Uterus (tissue), 4 donors: ENCODE data around the gene GID4. TPM values are rescaled to one million over a fixed set of nuclear protein-coding genes. Genes with fewer than 3 reads are reported as not detected.

Source experiments
- DNase-seq, 2 donors: peaks; one replicate each; pipeline ENCODE4 v3.0.0-alpha.2; 2019 to 2020
- H3K27ac ChIP-seq, 2 donors: fragments of 200-600 bp; sonication (generic); 1 replicate in 1 of 2; 2 replicates in 1 of 2; pipeline ENCODE4 v1.5.1; 2016 to 2018
- H3K27me3 ChIP-seq, 2 donors: fragments of 200-600 bp; sonication (generic); one replicate each; pipeline ENCODE4 v1.5.1; 2018 to 2019; ENCODE audit warnings: control low read depth in 1 of 2
- H3K36me3 ChIP-seq, 2 donors: fragments of 200-600 bp; sonication (generic); one replicate each; pipeline ENCODE4 v1.5.1; 2019; ENCODE audit warnings: control low read depth in 1 of 2
- H3K4me1 ChIP-seq, 2 donors: fragments of 200-600 bp; sonication (generic); one replicate each; pipeline ENCODE4 v1.5.1; 2018 to 2019; ENCODE audit warnings: control low read depth in 1 of 2
- H3K4me3 ChIP-seq, 2 donors: fragments of 200-600 bp; sonication (generic); 1 replicate in 1 of 2; 2 replicates in 1 of 2; pipeline ENCODE4 v1.5.1; 2018 to 2019; ENCODE audit warnings: mild to moderate bottlenecking in 1 of 2
- H3K9me3 ChIP-seq, 2 donors: fragments of 200-600 bp; sonication (generic); one replicate each; pipeline ENCODE4 v1.5.1; 2019; ENCODE audit warnings: control low read depth in 1 of 2
- CTCF ChIP-seq, 4 experiments: fragments of 200-600 bp in 2 of 4; fragments of 450-650 bp in 2 of 4; sonication (generic) in 2 of 4; IDR thresholded peaks; one replicate each; pipeline ENCODE4 v1.5.1; 2016 to 2019; ENCODE audit warnings: antibody characterized with exemption in 4 of 4, mild to moderate bottlenecking in 2 of 4, moderate library complexity in 1 of 4
- POLR2A ChIP-seq, 2 donors: fragments of 450-650 bp; IDR thresholded peaks; one replicate each; pipeline ENCODE4 v1.6.1; 2016; ENCODE audit warnings: antibody characterized with exemption in 2 of 2, mild to moderate bottlenecking in 1 of 2, moderate library complexity in 1 of 2
- intact Hi-C: fragments of 100-400 bp; cut with DNase I; formaldehyde crosslinking; loops from one replicate; pipeline ENCODE4 v1.15.1; 2023; ENCODE audit warnings: low total_unique reads
- total RNA-seq, 4 donors: library from RNA; depleted of rRNA in 3 of 4; stranded (reverse); fragments of >200 nt in 3 of 4; gene quantifications; one replicate each; pipeline versions ENCODE4 v1.1.0 to v1.2.4, GENCODE V29; 2014 to 2023
- donor health status: DM: yes; HTN: yes; CAD: no.

The GID4 gene
- total RNA-seq, 4 donors from 2014 or later: 2.6 to 22.1 (median 13.4) TPM

GRCh38 chr17:18016426-18016825 lies 22.8 kb upstream of the GID4 start:
- Histone ChIP-seq H3K36me3 (no peaks in the 10 kb centered on the region), H3K4me1 (no peaks in the 10 kb centered on the region), H3K27me3 (no peaks in the 10 kb centered on the region), H3K9me3 (no peaks in the 10 kb centered on the region), H3K4me3 (no peak overlapping the region), H3K27ac (no peak overlapping the region)
- intact Hi-C loops: no loop called here
- no peak for DNase-seq
- TF ChIP-seq CTCF (IDR thresholded peaks at IDR 0.05) (no peak), POLR2A (IDR thresholded peaks at IDR 0.05) (no peak)

- intact Hi-C loops: no loop called here
These were observed 21.2 kb upstream of the GID4 start for GRCh38 chr17:18017958-18018357.

GRCh38 chr17:18018411-18018921 lies 20.7 kb upstream of the GID4 start:
- no peaks in the 10 kb centered on the region for H3K36me3 ChIP-seq
- DNase-seq: no peak
- H3K27me3 ChIP-seq: no peaks in the 10 kb centered on the region
- intact Hi-C loops: no loop called here
- no peak overlapping the region for H3K27ac ChIP-seq
- H3K9me3 ChIP-seq: no peaks in the 10 kb centered on the region
- H3K4me3 ChIP-seq: no peak overlapping the region
- H3K4me1 ChIP-seq: no peaks in the 10 kb centered on the region
- TF ChIP-seq POLR2A (IDR thresholded peaks at IDR 0.05): no peak
- no peak for TF ChIP-seq CTCF (IDR thresholded peaks at IDR 0.05)

More at GRCh38 chr17:18017958-18018357, 21.2 kb upstream of the GID4 start:
- no peak overlapping the region for H3K27ac ChIP-seq
- H3K27me3 ChIP-seq: no peaks in the 10 kb centered on the region
- TF ChIP-seq CTCF (IDR thresholded peaks at IDR 0.05): no peak
- TF ChIP-seq POLR2A (IDR thresholded peaks at IDR 0.05): no peak
- no peaks in the 10 kb centered on the region for H3K9me3 ChIP-seq
- DNase-seq: no peak
- H3K4me3 ChIP-seq: no peak overlapping the region
- no peaks in the 10 kb centered on the region for H3K36me3 ChIP-seq
- no peaks in the 10 kb centered on the region for H3K4me1 ChIP-seq

- Histone ChIP-seq H3K36me3 (no peaks in the 10 kb centered on the region), H3K27me3 (no peaks in the 10 kb centered on the region), H3K4me1 (no peaks in the 10 kb centered on the region), H3K9me3 (no peaks in the 10 kb centered on the region), H3K27ac (no peak overlapping the region), H3K4me3 (no peak overlapping the region)
- no peak for DNase-seq
- TF ChIP-seq POLR2A (IDR thresholded peaks at IDR 0.05) (no peak), CTCF (IDR thresholded peaks at IDR 0.05) (no peak)
- intact Hi-C loops: loop anchor here (10.0 kb wide), 1 partner anchor 345 kb away; no protein-coding TSS in a partner anchor
These were observed 19.4 kb upstream of the GID4 start for GRCh38 chr17:18019838-18020154.

GRCh38 chr17:18020971-18021370 lies 18.2 kb upstream of the GID4 start:
- TF ChIP-seq POLR2A (IDR thresholded peaks at IDR 0.05) (no peak), CTCF (IDR thresholded peaks at IDR 0.05) (no peak)
- H3K36me3 ChIP-seq: no peaks in the 10 kb centered on the region
- H3K27ac ChIP-seq: no peak overlapping the region
- no peaks in the 10 kb centered on the region for H3K9me3 ChIP-seq
- H3K4me3 ChIP-seq: no peak overlapping the region
- H3K4me1 ChIP-seq: no peaks in the 10 kb centered on the region
- no peak for DNase-seq
- intact Hi-C loops: loop anchor here (10.0 kb wide), 1 partner anchor 346 kb away; no protein-coding TSS in a partner anchor
- H3K27me3 ChIP-seq: no peaks in the 10 kb centered on the region
